ENCODE data around the gene KIF1B. TPM values are rescaled to one million over a fixed set of nuclear protein-coding genes. Genes with fewer than 3 reads are reported as not detected.
A peak's percentile ranks its signal among the peaks of the same experiment; 100 is the strongest.

Gene KIF1B
- total and polyA plus RNA-seq, 10 donors = 1.6 to 53.5 (median 34.5) TPM

DNA sequence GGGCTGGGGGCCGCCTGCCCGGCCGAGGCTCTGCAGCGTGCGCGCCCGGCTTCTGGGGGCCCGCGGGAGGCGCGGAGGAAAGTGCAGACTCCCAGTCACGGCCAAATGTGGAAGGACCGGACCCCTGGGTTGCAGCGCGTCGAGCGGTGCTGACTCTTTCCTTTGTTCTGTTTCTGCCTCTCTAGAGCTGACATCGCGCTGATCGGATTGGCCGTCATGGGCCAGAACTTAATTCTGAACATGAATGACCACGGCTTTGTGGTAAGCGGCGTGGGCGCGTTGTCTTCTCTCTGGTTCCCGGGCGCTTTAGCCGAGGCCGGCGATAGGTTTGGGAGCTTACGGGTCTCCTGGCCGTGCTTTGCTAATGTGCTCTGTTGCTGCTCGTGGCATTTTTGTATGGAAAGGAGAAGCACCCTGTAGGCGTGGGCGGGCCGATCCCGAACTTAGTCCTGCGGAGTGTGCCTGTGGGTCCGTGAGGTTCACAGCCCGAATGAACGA, 189.1 kb downstream of the KIF1B start:
- TF ChIP-seq POLR2AphosphoS5 (IDR thresholded peaks at IDR 0.05) = no peak
- TF ChIP-seq POLR2A (IDR thresholded peaks at IDR 0.05) = no peak
- TF ChIP-seq, protein P1, sequence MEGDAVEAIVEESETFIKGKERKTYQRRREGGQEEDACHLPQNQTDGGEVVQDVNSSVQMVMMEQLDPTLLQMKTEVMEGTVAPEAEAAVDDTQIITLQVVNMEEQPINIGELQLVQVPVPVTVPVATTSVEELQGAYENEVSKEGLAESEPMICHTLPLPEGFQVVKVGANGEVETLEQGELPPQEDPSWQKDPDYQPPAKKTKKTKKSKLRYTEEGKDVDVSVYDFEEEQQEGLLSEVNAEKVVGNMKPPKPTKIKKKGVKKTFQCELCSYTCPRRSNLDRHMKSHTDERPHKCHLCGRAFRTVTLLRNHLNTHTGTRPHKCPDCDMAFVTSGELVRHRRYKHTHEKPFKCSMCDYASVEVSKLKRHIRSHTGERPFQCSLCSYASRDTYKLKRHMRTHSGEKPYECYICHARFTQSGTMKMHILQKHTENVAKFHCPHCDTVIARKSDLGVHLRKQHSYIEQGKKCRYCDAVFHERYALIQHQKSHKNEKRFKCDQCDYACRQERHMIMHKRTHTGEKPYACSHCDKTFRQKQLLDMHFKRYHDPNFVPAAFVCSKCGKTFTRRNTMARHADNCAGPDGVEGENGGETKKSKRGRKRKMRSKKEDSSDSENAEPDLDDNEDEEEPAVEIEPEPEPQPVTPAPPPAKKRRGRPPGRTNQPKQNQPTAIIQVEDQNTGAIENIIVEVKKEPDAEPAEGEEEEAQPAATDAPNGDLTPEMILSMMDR (IDR thresholded peaks at IDR 0.05 in 8 of 11, conservative IDR thresholded peaks at IDR 0.05 in 3 of 11) = no peak
- DNase-seq = peak; percentile 83
- Histone ChIP-seq H3K27ac (peak overlapping the region; percentile 83 to 98 (median 94)), H3K9me3 (peaks cover 0 to 4% (median 0%) of the 10 kb centered on the region in 8 donors), H3K4me1 (peaks cover 8 to 57% (median 27%) of the 10 kb centered on the region in 6 donors), H3K27me3 (replicated peaks in 1 of 7) (no peaks in the 10 kb centered on the region), H3K36me3 (peaks cover 0 to 35% (median 23%) of the 10 kb centered on the region in 6 donors), H3K4me3 (peak overlapping the region; percentile 81 to 99 (median 96))
- WGBS, 5 donors = 1 to 2% (median 1%) methylated on average over 25 to 42 of the region's 42 CpGs
- intact Hi-C loops (cut with DNase I; ENCODE audit: low total_unique reads) = no loop called here

DNA sequence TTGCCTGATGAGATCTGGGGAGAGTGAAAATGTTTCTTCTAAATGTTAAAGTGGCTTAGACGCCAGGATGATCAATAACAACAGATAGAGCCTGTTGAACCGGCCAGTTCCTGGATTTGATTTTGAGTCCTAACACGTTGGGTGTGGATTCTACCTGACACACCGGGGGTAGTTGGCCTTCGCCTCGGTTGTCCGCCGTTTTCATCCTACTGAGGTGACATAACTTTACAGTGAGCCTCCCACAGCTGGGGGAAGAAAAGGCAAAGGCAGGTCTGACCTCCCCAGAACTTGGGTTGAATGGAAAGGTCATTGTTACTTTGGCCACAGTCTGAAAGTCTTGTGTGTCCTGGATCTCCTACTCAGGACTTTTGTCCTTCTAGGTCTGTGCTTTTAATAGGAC, 189.6 kb downstream of the KIF1B start:
- WGBS, 5 donors = 51 to 68% (median 63%) methylated on average over 8 of the region's 8 CpGs
- intact Hi-C loops (cut with DNase I; ENCODE audit: low total_unique reads) = no loop called here
- DNase-seq = no peak
- Histone ChIP-seq H3K9me3 (no peaks in the 10 kb centered on the region), H3K27me3 (replicated peaks in 1 of 7) (no peaks in the 10 kb centered on the region), H3K4me1 (peaks cover 8 to 57% (median 27%) of the 10 kb centered on the region in 6 donors), H3K27ac (peak overlapping the region in 7 of 8 donors; percentile 92 to 98 (median 96)), H3K4me3 (peak overlapping the region; percentile 81 to 99 (median 96)), H3K36me3 (peaks cover 0 to 40% (median 28%) of the 10 kb centered on the region in 6 donors)
- TF ChIP-seq POLR2A (IDR thresholded peaks at IDR 0.05) = no peak
- no peak for TF ChIP-seq POLR2AphosphoS5 (IDR thresholded peaks at IDR 0.05)
- TF ChIP-seq, protein P1 (IDR thresholded peaks at IDR 0.05 in 8 of 11, conservative IDR thresholded peaks at IDR 0.05 in 3 of 11) = no peak

- 69 to 96% (median 77%) methylated on average over 1 of the region's 1 CpG for WGBS, 5 donors
- TF ChIP-seq, protein P1 (IDR thresholded peaks at IDR 0.05 in 8 of 11, conservative IDR thresholded peaks at IDR 0.05 in 3 of 11) = no peak
- TF ChIP-seq POLR2AphosphoS5 (IDR thresholded peaks at IDR 0.05) (no peak), POLR2A (IDR thresholded peaks at IDR 0.05) (no peak)
- Histone ChIP-seq H3K27me3 (replicated peaks in 1 of 7) (no peaks in the 10 kb centered on the region), H3K36me3 (peaks cover 0 to 53% (median 40%) of the 10 kb centered on the region in 6 donors), H3K4me1 (peaks cover 8 to 57% (median 27%) of the 10 kb centered on the region in 6 donors), H3K27ac (peak overlapping the region in 7 of 8 donors; percentile 92 to 98 (median 96)), H3K9me3 (no peaks in the 10 kb centered on the region), H3K4me3 (peak overlapping the region in 3 of 8 donors; percentile 95 to 99 (median 96))
- intact Hi-C loops (cut with DNase I; ENCODE audit: low total_unique reads) = no loop called here
- no peak for DNase-seq
Observed at GRCh38 chr1:10401281-10401680, 190.9 kb downstream of the KIF1B start.

- Histone ChIP-seq H3K27ac (peak overlapping the region in 1 of 8 donors; percentile 96), H3K4me1 (peaks cover 8 to 42% (median 23%) of the 10 kb centered on the region in 6 donors), H3K4me3 (no peak overlapping the region), H3K27me3 (replicated peaks in 1 of 7) (no peaks in the 10 kb centered on the region), H3K9me3 (no peaks in the 10 kb centered on the region), H3K36me3 (peaks cover 0 to 68% (median 54%) of the 10 kb centered on the region in 6 donors)
- 91 to 98% (median 95%) methylated on average over 9 of the region's 9 CpGs for WGBS, 5 donors
- TF ChIP-seq, protein P1 (IDR thresholded peaks at IDR 0.05 in 8 of 11, conservative IDR thresholded peaks at IDR 0.05 in 3 of 11) = no peak
- TF ChIP-seq POLR2A (IDR thresholded peaks at IDR 0.05) (no peak), POLR2AphosphoS5 (IDR thresholded peaks at IDR 0.05) (no peak)
- DNase-seq = no peak
- intact Hi-C loops (cut with DNase I; ENCODE audit: low total_unique reads) = no loop called here
Observed at GRCh38 chr1:10402729-10403274, 192.4 kb downstream of the KIF1B start.
